ENCODE results near the gene HINT2. TPM values are rescaled to one million over a fixed set of nuclear protein-coding genes. Genes with fewer than 3 reads are reported as not detected.

HINT2 gene
- polyA plus RNA-seq, 6 donors from 2014 or later: 69.4 to 109 (median 79.0) TPM

- H3K4me1 Mint-ChIP-seq: peaks cover 28 to 42% (median 31%) of the 10 kb centered on the region in 3 donors
- H3K36me3 Mint-ChIP-seq: peaks cover 0 to 6% of the 10 kb centered on the region in 2 donors
- no peak for DNase-seq
- H3K4me3 Mint-ChIP-seq: peak overlapping the region in 3 of 8 donors; percentile 52 to 96 (median 95)
- no peaks in the 10 kb centered on the region for H3K9me3 Mint-ChIP-seq
- H3K27me3 Mint-ChIP-seq: peaks cover 0 to 5% (median 0%) of the 10 kb centered on the region in 3 donors
- no peak overlapping the region for H3K27ac Mint-ChIP-seq
- no peak for ATAC-seq (ENCODE audit: low read depth in 2 of 2)
Observed at GRCh38 chr9:35816708-35817107, 1.9 kb upstream of the HINT2 start.

GRCh38 chr9:35814106-35814840 lies 569 bp downstream of the HINT2 start:
- H3K4me3 Mint-ChIP-seq: peak overlapping the region; percentile 90 to 98 (median 95)

GRCh38 chr9:35813434-35814105 lies 1.3 kb downstream of the HINT2 start:
- H3K36me3 Mint-ChIP-seq: peaks cover 0 to 6% of the 10 kb centered on the region in 2 donors
- H3K27me3 Mint-ChIP-seq: peaks cover 0 to 5% (median 0%) of the 10 kb centered on the region in 3 donors
- ATAC-seq (ENCODE audit: low read depth in 2 of 2) (no peak), DNase-seq (no peak)
- peak overlapping the region; percentile 51 to 98 (median 94) for H3K4me3 Mint-ChIP-seq
- peak overlapping the region in 2 of 6 donors; percentile 49 to 91 for H3K27ac Mint-ChIP-seq
- no peaks in the 10 kb centered on the region for H3K9me3 Mint-ChIP-seq
- peaks cover 28 to 49% (median 31%) of the 10 kb centered on the region in 3 donors for H3K4me1 Mint-ChIP-seq

More at GRCh38 chr9:35814106-35814840, 569 bp downstream of the HINT2 start:
- peaks cover 28 to 49% (median 31%) of the 10 kb centered on the region in 3 donors for H3K4me1 Mint-ChIP-seq
- DNase-seq: no peak
- ATAC-seq (ENCODE audit: low read depth in 2 of 2): peak; percentile 0 to 3
- peak overlapping the region; percentile 60 to 99 (median 78) for H3K27ac Mint-ChIP-seq
- H3K36me3 Mint-ChIP-seq: peaks cover 0 to 6% of the 10 kb centered on the region in 2 donors
- no peaks in the 10 kb centered on the region for H3K9me3 Mint-ChIP-seq
- H3K27me3 Mint-ChIP-seq: peaks cover 0 to 5% (median 0%) of the 10 kb centered on the region in 3 donors

DNA sequence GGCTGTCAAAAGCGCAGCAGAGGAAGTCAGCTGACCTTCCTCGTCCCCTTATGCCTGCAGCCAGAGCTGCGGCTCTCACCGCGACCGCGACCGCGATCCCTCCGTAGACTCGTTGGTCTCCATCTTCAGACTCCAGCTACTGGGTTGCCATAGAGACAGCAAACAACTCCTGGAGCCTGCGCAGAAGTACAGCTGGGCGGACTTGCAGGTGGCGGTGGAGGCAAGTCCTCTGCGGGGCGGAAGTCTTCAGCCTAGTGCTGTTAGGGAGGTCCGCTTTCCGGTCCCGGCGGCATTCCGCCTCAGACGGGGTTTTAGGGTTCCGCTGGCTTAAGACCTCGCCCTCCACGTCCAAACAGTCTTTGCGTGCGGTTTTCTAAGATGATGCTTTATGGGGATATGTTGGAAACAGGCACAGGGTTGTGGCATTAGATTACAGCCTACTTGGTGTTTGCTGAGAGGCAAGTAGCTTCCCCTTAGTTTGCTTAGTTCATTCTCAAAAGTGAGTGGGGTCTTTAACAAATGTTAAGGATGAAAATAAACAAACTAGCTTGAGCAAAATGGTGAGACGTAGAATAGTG lies 2.7 kb downstream of the HINT2 start, which contains the start of gene SPAG8:
SPAG8 (minus strand) TSS at position 238 of the 578 bp plus-strand sequence; CDS start at position 123, 115 bp downstream.
- no peaks in the 10 kb centered on the region for H3K27me3 Mint-ChIP-seq

DNA sequence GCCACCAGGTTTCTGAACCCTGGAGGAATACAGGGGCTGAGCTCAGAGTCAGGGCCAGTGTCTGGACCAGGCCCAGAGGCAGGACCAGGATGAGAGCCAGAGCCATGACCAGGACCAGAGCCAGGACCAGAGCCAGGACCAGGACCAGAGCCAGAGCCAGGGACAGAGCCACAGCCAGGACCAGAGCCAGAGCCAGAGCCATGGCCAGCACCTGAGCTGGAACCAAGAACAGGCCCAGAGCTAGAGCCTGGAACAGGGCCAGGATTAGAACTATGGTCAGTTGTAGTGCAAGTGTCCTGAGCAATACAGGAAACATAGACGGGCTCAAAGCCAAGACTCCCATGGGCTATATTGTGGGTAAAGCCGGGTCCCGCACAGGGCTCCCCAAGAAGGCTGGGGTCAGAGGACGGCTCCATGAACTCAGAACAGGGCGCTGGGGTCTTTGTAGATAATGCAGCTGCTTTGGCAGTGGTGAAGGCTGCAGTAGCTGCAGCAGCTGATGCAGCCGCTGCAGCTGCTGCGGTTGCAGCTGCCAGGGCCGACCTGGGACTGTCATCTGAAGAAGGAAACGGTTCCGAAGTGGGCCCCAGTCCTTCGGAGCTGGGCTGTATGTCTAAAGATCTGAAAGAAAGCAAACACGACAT lies 3.3 kb downstream of the HINT2 start:
- DNase-seq (no peak), ATAC-seq (ENCODE audit: low read depth in 2 of 2) (no peak)
- H3K27ac Mint-ChIP-seq: peak overlapping the region; percentile 86 to 96 (median 94)
- peaks cover 0 to 6% of the 10 kb centered on the region in 2 donors for H3K36me3 Mint-ChIP-seq
- H3K27me3 Mint-ChIP-seq: no peaks in the 10 kb centered on the region
- peak overlapping the region; percentile 81 to 96 (median 94) for H3K4me3 Mint-ChIP-seq
- peaks cover 28 to 45% (median 31%) of the 10 kb centered on the region in 3 donors for H3K4me1 Mint-ChIP-seq
- H3K9me3 Mint-ChIP-seq: no peaks in the 10 kb centered on the region

More for the DNA sequence above, 2.7 kb downstream of the HINT2 start, which contains the start of gene SPAG8:
- H3K36me3 Mint-ChIP-seq: peaks cover 0 to 6% of the 10 kb centered on the region in 2 donors
- no peaks in the 10 kb centered on the region for H3K9me3 Mint-ChIP-seq
- H3K27ac Mint-ChIP-seq: peak within 1 kb of the TSS; percentile 86 to 96 (median 94)
- peak; percentile 92 for DNase-seq
- peak; percentile 65 to 66 for ATAC-seq (ENCODE audit: low read depth in 2 of 2)
- H3K4me1 Mint-ChIP-seq: peaks cover 28 to 46% (median 31%) of the 10 kb centered on the region in 3 donors
- H3K4me3 Mint-ChIP-seq: peak within 1 kb of the TSS; percentile 81 to 96 (median 94)

DNA sequence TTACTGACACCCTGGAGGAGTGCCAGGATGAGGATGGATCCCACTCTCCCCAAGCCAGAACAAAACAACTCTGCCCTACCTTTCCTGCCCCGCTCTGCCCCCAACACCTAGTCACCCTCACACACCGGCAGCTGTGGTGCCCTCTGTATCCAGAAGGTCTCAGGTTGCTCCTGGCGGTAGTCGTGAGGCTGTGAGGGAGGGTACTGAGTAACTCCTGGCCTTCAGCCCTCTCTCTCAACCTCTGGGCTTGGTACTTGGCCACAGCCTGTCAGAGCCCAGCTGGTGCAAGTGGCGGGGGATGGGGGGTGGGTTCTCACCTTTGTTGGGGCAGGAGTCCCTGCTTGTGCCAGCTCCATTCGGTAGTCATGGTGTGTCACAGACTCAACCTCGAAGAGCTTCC lies 4.7 kb downstream of the HINT2 start:
- H3K4me1 Mint-ChIP-seq: peaks cover 21 to 36% (median 24%) of the 10 kb centered on the region in 3 donors
- no peaks in the 10 kb centered on the region for H3K9me3 Mint-ChIP-seq
- DNase-seq (no peak), ATAC-seq (ENCODE audit: low read depth in 2 of 2) (no peak)
- H3K36me3 Mint-ChIP-seq: peaks cover 0 to under 1% of the 10 kb centered on the region in 2 donors
- H3K27me3 Mint-ChIP-seq: no peaks in the 10 kb centered on the region
- peak overlapping the region in 2 of 6 donors; percentile 37 to 60 for H3K27ac Mint-ChIP-seq
- peak overlapping the region in 3 of 8 donors; percentile 4 to 15 (median 11) for H3K4me3 Mint-ChIP-seq

GRCh38 chr9:35808433-35808832 lies 6.4 kb downstream of the HINT2 start:
- DNase-seq (no peak), ATAC-seq (ENCODE audit: low read depth in 2 of 2) (no peak)
- peaks cover 13 to 24% (median 13%) of the 10 kb centered on the region in 3 donors for H3K4me1 Mint-ChIP-seq
- H3K27me3 Mint-ChIP-seq: no peaks in the 10 kb centered on the region
- H3K4me3 Mint-ChIP-seq: no peak overlapping the region
- no peaks in the 10 kb centered on the region for H3K9me3 Mint-ChIP-seq
- peak overlapping the region in 1 of 6 donors; percentile 5 for H3K27ac Mint-ChIP-seq
- H3K36me3 Mint-ChIP-seq: no peaks in the 10 kb centered on the region

GRCh38 chr9:35806101-35806500 lies 8.7 kb downstream of the HINT2 start:
- H3K36me3 Mint-ChIP-seq: peaks cover 7 to 13% of the 10 kb centered on the region in 2 donors
- no peak overlapping the region for H3K4me3 Mint-ChIP-seq
- ATAC-seq (ENCODE audit: low read depth in 2 of 2) (no peak), DNase-seq (no peak)
- peaks cover 0 to 2% (median 0%) of the 10 kb centered on the region in 3 donors for H3K4me1 Mint-ChIP-seq
- no peaks in the 10 kb centered on the region for H3K9me3 Mint-ChIP-seq
- no peaks in the 10 kb centered on the region for H3K27me3 Mint-ChIP-seq
- H3K27ac Mint-ChIP-seq: peak overlapping the region in 1 of 6 donors; percentile 30

DNA sequence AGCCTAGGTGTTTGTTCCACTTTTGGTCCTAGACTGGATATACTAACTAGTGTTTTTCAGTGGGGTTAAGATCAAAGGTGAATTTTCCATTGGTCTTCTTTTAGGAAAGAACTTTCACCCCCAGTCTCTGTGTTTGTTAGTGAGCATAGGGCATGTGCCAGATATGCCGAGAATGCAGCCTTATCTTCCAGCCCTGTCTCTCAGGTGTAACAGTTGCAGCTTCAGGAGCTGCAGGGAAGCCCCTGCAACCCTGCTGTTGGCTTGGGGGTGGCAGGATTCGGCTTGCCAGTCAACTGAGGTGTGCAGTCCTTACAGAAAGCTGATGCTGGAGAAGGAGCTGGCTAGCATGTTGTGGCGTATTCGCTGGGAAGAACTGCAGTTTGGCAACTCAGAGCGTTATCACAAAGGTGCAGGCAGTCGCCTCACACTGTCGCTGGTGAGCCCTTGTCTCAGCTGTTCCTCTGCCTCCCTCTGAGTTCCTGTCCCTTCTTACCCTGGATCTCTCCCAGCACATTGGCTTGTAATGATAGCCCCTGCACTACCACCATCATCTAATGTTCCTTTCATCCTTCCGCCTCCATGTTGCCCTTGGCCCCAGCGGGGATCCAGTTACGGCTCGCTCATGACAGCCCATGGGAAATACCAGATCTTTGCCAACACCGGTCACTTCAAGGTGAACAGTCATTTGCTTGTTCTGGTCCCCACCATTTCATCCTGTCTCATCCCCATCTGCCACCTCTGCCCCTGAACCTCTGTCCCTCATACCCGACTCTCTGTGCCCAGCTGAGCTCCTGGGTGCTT lies 13.3 kb downstream of the HINT2 start:
- no peak for ATAC-seq (ENCODE audit: low read depth in 2 of 2)
- peaks cover 11 to 28% of the 10 kb centered on the region in 2 donors for H3K36me3 Mint-ChIP-seq
- H3K4me1 Mint-ChIP-seq: no peaks in the 10 kb centered on the region
- no peaks in the 10 kb centered on the region for H3K9me3 Mint-ChIP-seq
- H3K4me3 Mint-ChIP-seq: no peak overlapping the region
- peak overlapping the region in 1 of 6 donors; percentile 17 for H3K27ac Mint-ChIP-seq
- H3K27me3 Mint-ChIP-seq: no peaks in the 10 kb centered on the region
- no peak for DNase-seq

DNA sequence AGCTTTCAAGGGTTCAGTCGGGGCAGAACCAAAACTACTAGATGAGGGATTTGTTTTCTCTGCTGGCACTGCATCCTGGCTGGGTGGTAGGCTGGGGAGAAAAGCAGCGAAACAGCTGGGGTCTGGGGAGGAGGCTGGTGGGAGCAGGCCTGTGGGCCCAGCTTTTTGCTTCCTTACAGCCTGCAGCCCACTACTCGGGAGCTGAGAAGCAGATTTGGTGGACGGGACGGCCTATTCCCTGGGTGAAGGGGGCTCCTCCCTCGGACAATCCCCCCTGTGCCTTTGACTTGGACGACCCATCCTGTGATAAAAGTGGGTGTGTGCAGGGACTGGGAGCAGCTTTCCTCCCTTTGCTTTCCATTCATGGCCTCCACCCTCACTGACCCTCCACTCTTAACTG lies 14.3 kb downstream of the HINT2 start:
- H3K27me3 Mint-ChIP-seq: no peaks in the 10 kb centered on the region
- no peaks in the 10 kb centered on the region for H3K4me1 Mint-ChIP-seq
- DNase-seq: no peak
- H3K36me3 Mint-ChIP-seq: peaks cover 11 to 28% of the 10 kb centered on the region in 2 donors
- ATAC-seq (ENCODE audit: low read depth in 2 of 2): no peak
- H3K4me3 Mint-ChIP-seq: no peak overlapping the region
- H3K9me3 Mint-ChIP-seq: no peaks in the 10 kb centered on the region
- H3K27ac Mint-ChIP-seq: no peak overlapping the region

DNA sequence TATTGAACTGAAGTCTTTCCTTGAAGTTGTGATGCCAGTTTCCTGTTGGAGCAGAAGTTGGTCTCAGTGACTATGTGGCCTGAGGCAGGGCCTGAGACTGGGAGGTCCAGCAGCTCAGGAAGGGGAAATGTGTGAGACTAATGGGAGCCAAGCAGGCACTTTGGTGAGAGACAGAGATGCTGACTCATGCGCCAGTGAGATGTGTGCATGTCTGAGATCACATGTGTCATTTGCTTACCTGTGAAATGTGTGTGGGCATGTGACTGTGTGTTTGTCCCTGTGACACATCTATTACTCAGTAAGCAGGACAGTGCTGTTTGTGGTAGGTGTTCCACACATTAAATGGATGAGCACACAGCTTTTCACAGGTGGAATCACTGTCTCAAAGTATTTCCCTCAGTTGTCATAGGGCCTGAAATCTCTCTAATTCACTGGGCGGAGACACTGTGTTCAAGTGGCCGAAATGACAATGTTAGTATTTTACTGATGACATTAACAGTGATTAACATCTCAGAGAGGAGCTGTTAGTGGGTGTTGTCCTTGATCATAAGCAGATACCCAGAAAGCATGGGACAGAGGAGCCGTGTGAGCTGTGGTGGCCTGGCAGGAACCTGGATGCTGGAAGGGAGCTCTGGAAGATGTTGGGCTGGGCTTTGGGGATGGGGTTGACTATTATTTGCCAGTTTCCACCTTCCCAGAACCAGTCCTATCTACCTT lies 16.0 kb downstream of the HINT2 start:
- Mint-ChIP-seq H3K4me3 (no peak overlapping the region), H3K9me3 (no peaks in the 10 kb centered on the region), H3K36me3 (peaks cover 17 to 28% of the 10 kb centered on the region in 2 donors), H3K27ac (no peak overlapping the region), H3K27me3 (no peaks in the 10 kb centered on the region), H3K4me1 (no peaks in the 10 kb centered on the region)
- DNase-seq: no peak
- ATAC-seq (ENCODE audit: low read depth in 2 of 2): no peak

All from naive B cell (primary cell).